ENCODE data around the gene BRMS1. TPM values are rescaled to one million over a fixed set of nuclear protein-coding genes. Genes with fewer than 3 reads are reported as not detected.
A peak's percentile ranks its signal among the peaks of the same experiment; 100 is the strongest.

Gene BRMS1
- total and polyA plus RNA-seq, 10 of the 15 experiments (the other 5 are each of a cell fraction or from before 2014, with no cell fraction given) = 2.1 to 85.3 (median 48.5) TPM

DNA sequence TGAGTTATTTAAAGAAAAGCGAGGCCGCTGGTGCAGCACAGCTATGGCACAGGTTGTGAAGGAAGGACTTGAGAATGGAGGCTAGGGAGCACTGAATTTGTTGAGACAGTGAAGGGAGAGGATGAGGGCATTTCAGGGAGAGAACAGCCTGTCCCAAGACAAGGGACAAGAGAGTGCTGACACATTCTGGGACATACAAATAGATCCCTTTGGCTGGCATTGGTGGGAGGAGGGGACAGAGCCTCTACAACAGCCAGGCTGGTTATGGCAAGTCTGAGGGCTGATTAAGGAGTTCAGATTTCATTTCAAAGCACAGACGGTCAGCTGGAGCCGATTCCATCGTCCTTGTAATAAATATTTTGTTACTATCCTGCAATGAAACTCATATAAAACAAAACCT lies 28.4 kb upstream of the BRMS1 start:
- ChIA-PET RAD21 (ENCODE audit: unreplicated experiment) (interaction anchor here (1.1 kb wide), 1 partner anchor 62 kb away, joined by 3 read pairs; no protein-coding TSS in a partner anchor), POLR2A (interaction anchor here (0.5 to 1.3 kb wide), 3 partner anchors 17 to 265 kb away, joined by 3 to 4 read pairs (median 3); partner anchors contain the start of genes PELI3 and RBM4), SMC1A (ENCODE audit: uncharacterized antibody, unreplicated experiment) (interaction anchor here (1.6 to 1.9 kb wide), 2 partner anchors 13 to 16 kb away, joined by 6 to 9 read pairs; no protein-coding TSS in a partner anchor), CTCF (interaction anchor here (0.7 to 4.6 kb wide), 4 partner anchors 12 to 324 kb away, joined by 4 to 42 read pairs (median 10); no protein-coding TSS in a partner anchor)
- no peak overlapping the region for H3K4me2 ChIP-seq (ENCODE audit: control insufficient read depth, insufficient read depth)
- in situ Hi-C loops (cut with MboI) (no loop called here), intact Hi-C loops (cut with micrococcal nuclease; ENCODE audit: unreplicated experiment) (no loop called here)
- no TSS peak for BruUV-seq (replicated peaks)
- no peaks in the 10 kb centered on the region; a peak in 1 of 4 replicates for H3K27me3 ChIP-seq (replicated peaks in 1 of 2; ENCODE audit: control insufficient read depth in 2 of 2, insufficient read depth in 2 of 2, low read length in 1 of 2)
- H3K79me2 ChIP-seq (ENCODE audit: control insufficient read depth, insufficient read depth, low read length) = no peaks in the 10 kb centered on the region; the same call in none of the 2 replicates
- H3K4me1 ChIP-seq (ENCODE audit: control insufficient read depth, insufficient read depth, low read length) = peaks cover 4% of the 10 kb centered on the region; the same call in 1 of the 2 replicates
- no peak overlapping the region for H3K4me3 ChIP-seq
- FAIRE-seq (peak; percentile 7), DNase-seq (ENCODE audit: low read depth, low spot score) (no peak), ATAC-seq (no peak)
- H3K9me3 ChIP-seq (replicated peaks; ENCODE audit: control insufficient read depth, insufficient read depth, low read length) = no peaks in the 10 kb centered on the region
- no peaks in the 10 kb centered on the region; a peak in 2 of 4 replicates for H3K36me3 ChIP-seq (ENCODE audit: control insufficient read depth in 2 of 2, insufficient read depth in 2 of 2, low read length in 1 of 2)
- H3K9ac ChIP-seq (ENCODE audit: control insufficient read depth, insufficient read depth, low read length) = no peak overlapping the region
- H4K20me1 ChIP-seq (ENCODE audit: control insufficient read depth, insufficient read depth) = no peaks in the 10 kb centered on the region
- TF ChIP-seq SIN3A (IDR thresholded peaks at IDR 0.05; ENCODE audit: low read depth, low read length) = no peak
- no peak for TF ChIP-seq KLF5 (IDR thresholded peaks at IDR 0.05; ENCODE audit: partially characterized antibody)
- no peak for TF ChIP-seq STAT1 (conservative IDR thresholded peaks at IDR 0.05)
- no peak for TF ChIP-seq RFX5 (IDR thresholded peaks at IDR 0.05; ENCODE audit: low read depth, low read length)
- TF ChIP-seq, protein P1, sequence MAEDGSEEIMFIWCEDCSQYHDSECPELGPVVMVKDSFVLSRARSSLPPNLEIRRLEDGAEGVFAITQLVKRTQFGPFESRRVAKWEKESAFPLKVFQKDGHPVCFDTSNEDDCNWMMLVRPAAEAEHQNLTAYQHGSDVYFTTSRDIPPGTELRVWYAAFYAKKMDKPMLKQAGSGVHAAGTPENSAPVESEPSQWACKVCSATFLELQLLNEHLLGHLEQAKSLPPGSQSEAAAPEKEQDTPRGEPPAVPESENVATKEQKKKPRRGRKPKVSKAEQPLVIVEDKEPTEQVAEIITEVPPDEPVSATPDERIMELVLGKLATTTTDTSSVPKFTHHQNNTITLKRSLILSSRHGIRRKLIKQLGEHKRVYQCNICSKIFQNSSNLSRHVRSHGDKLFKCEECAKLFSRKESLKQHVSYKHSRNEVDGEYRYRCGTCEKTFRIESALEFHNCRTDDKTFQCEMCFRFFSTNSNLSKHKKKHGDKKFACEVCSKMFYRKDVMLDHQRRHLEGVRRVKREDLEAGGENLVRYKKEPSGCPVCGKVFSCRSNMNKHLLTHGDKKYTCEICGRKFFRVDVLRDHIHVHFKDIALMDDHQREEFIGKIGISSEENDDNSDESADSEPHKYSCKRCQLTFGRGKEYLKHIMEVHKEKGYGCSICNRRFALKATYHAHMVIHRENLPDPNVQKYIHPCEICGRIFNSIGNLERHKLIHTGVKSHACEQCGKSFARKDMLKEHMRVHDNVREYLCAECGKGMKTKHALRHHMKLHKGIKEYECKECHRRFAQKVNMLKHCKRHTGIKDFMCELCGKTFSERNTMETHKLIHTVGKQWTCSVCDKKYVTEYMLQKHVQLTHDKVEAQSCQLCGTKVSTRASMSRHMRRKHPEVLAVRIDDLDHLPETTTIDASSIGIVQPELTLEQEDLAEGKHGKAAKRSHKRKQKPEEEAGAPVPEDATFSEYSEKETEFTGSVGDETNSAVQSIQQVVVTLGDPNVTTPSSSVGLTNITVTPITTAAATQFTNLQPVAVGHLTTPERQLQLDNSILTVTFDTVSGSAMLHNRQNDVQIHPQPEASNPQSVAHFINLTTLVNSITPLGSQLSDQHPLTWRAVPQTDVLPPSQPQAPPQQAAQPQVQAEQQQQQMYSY (CRISPR knock-in tag; IDR thresholded peaks at IDR 0.05) = no peak
- no peak for TF ChIP-seq ZBTB4 (CRISPR knock-in tag; IDR thresholded peaks at IDR 0.05)
- no peak for TF ChIP-seq ZNF207 (IDR thresholded peaks at IDR 0.05; ENCODE audit: borderline replicate concordance)
- TF ChIP-seq, protein P2, sequence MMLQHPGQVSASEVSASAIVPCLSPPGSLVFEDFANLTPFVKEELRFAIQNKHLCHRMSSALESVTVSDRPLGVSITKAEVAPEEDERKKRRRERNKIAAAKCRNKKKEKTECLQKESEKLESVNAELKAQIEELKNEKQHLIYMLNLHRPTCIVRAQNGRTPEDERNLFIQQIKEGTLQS (IDR thresholded peaks at IDR 0.05; ENCODE audit: borderline replicate concordance, extremely low read depth, low read depth, low read length) = no peak
- no peak for TF ChIP-seq EED (IDR thresholded peaks at IDR 0.05; ENCODE audit: low read depth)
- no peak for TF ChIP-seq SMC3 (IDR thresholded peaks at IDR 0.05; ENCODE audit: borderline replicate concordance, low read length)
- no peak for TF ChIP-seq E4F1 (IDR thresholded peaks at IDR 0.05; ENCODE audit: borderline replicate concordance, partially characterized antibody)
- TF ChIP-seq CBFB (IDR thresholded peaks at IDR 0.05; ENCODE audit: low read depth) = no peak
- no peak for TF ChIP-seq NR2F1 (conservative IDR thresholded peaks at IDR 0.05)
- no peak for TF ChIP-seq POU2F2 (IDR thresholded peaks at IDR 0.05; ENCODE audit: borderline replicate concordance, low read depth, low read length)
- WGBS (ENCODE audit: insufficient coverage, insufficient replicate concordance, low lambda C conversion rate, missing lambda C conversion rate) = 94% methylated on average over 5 of the region's 5 CpGs
- H2AFZ ChIP-seq (ENCODE audit: control insufficient read depth, low read depth, low read length) = no peak overlapping the region
- no peak overlapping the region for H3K27ac ChIP-seq (ENCODE audit: control insufficient read depth, insufficient read depth)

All from GM12878 (cell line).